Measurements from ENCODE around the gene CEP135. TPM values are rescaled to one million over a fixed set of nuclear protein-coding genes. Genes with fewer than 3 reads are reported as not detected.

CEP135 gene
- total RNA-seq, 1 experiment from 2014 or later: 13.9 TPM

GRCh38 chr4:56055991-56056390 lies 107.2 kb downstream of the CEP135 start:
- Histone ChIP-seq H3K4me2 (ENCODE audit: insufficient read depth, insufficient read length, low read length) (no peak overlapping the region), H3K27me3 (ENCODE audit: insufficient read depth, low read length) (no peaks in the 10 kb centered on the region), H3K27ac (ENCODE audit: insufficient read length, low read depth, low read length) (no peak overlapping the region), H2BK120ac (ENCODE audit: low read depth, low read length, poor library complexity, severe bottlenecking) (no peak overlapping the region), H3K4ac (ENCODE audit: low read depth, low read length) (no peak overlapping the region), H3K23me2 (ENCODE audit: insufficient read length, low read depth, low read length, poor library complexity, severe bottlenecking) (no peaks in the 10 kb centered on the region), H4K20me1 (ENCODE audit: control insufficient read depth, insufficient read depth, insufficient read length) (no peaks in the 10 kb centered on the region), H2BK5ac (ENCODE audit: insufficient read length, low read length) (no peak overlapping the region), H3K4me1 (ENCODE audit: insufficient read depth, low read length) (peaks cover 9% of the 10 kb centered on the region), H2BK20ac (ENCODE audit: low read depth, low read length, poor library complexity, severe bottlenecking) (no peak overlapping the region), H3K79me2 (ENCODE audit: insufficient read depth, low read length) (no peaks in the 10 kb centered on the region; the same call in 1 of the 2 replicates), H3K79me1 (ENCODE audit: insufficient read depth, low read depth, low read length, poor library complexity, severe bottlenecking) (peaks cover 6% of the 10 kb centered on the region), H3K14ac (ENCODE audit: insufficient read depth, low read length) (no peak overlapping the region), H2BK12ac (ENCODE audit: insufficient read length, low read depth, low read length) (no peak overlapping the region), H2AK5ac (ENCODE audit: insufficient read length, low read length) (no peak overlapping the region), H4K91ac (ENCODE audit: insufficient read length, low read depth, low read length) (no peak overlapping the region), H3K56ac (ENCODE audit: insufficient read length, low read depth, low read length) (no peak overlapping the region), H2AFZ (ENCODE audit: low read length) (no peak overlapping the region), H3K18ac (ENCODE audit: insufficient read length, low read depth, low read length) (no peak overlapping the region), H3K9me3 (ENCODE audit: control insufficient read depth, low read depth, low read length) (no peaks in the 10 kb centered on the region), H2BK15ac (ENCODE audit: low read depth, low read length) (no peak overlapping the region), H4K8ac (replicated peaks; ENCODE audit: insufficient read length, low read depth, low read length) (no peak overlapping the region), H3T11ph (ENCODE audit: low read length) (no peak overlapping the region), H3K23ac (ENCODE audit: insufficient read length, low read depth, low read length) (no peak overlapping the region), H3K9ac (ENCODE audit: extremely low read depth, insufficient read length, low read length) (no peak overlapping the region), H4K5ac (ENCODE audit: insufficient read length, low read depth, low read length) (no peak overlapping the region)
- TF ChIP-seq CTCF (conservative IDR thresholded peaks at IDR 0.05): no peak
- Mint-ChIP-seq H3K27me3 (ENCODE audit: low read depth) (no peaks in the 10 kb centered on the region), H3K9me3 (no peaks in the 10 kb centered on the region; a peak in 1 of 5 replicates), H3K27ac (peak overlapping the region in 2 of 3 experiments; percentile 61 to 63; a peak in 2 of 7 replicates), H3K4me1 (peaks cover 38 to 49% of the 10 kb centered on the region in 2 experiments), H3K36me3 (ENCODE audit: insufficient read depth in 1 of 3, low read depth in 3 of 3) (peaks cover 0 to 17% (median 0%) of the 10 kb centered on the region in 3 experiments; a peak in 4 of 7 replicates), H3K4me3 (no peak overlapping the region)
- no peak for DNase-seq
- WGBS (ENCODE audit: extremely low coverage, insufficient read length, low lambda C conversion rate): no CpG with 5 or more reads among the region's 1 CpG

All from H9 (cell line).